Measurements from ENCODE around the gene DNAJC1.

- TF ChIP-seq TCF7L2 (IDR thresholded peaks at IDR 0.05; ENCODE audit: low read depth, low read length): no peak
- TF ChIP-seq, protein P1, sequence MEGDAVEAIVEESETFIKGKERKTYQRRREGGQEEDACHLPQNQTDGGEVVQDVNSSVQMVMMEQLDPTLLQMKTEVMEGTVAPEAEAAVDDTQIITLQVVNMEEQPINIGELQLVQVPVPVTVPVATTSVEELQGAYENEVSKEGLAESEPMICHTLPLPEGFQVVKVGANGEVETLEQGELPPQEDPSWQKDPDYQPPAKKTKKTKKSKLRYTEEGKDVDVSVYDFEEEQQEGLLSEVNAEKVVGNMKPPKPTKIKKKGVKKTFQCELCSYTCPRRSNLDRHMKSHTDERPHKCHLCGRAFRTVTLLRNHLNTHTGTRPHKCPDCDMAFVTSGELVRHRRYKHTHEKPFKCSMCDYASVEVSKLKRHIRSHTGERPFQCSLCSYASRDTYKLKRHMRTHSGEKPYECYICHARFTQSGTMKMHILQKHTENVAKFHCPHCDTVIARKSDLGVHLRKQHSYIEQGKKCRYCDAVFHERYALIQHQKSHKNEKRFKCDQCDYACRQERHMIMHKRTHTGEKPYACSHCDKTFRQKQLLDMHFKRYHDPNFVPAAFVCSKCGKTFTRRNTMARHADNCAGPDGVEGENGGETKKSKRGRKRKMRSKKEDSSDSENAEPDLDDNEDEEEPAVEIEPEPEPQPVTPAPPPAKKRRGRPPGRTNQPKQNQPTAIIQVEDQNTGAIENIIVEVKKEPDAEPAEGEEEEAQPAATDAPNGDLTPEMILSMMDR (IDR thresholded peaks at IDR 0.05): no peak
Observed at GRCh38 chr10:21719502-21719901, 284.0 kb downstream of the DNAJC1 start.

All from Panc1 (cell line).